GM21576 (cell line): Measurements from ENCODE around the gene LRRC8D.

Source experiments
- ATAC-seq: cut with Tn5 transposase; IDR thresholded peaks from one replicate; pipeline ENCODE4 v1.9.1; 2021; ENCODE audit warnings: mild to moderate bottlenecking, moderate library complexity; ENCODE audit not compliant: unreplicated experiment

LRRC8D gene

DNA sequence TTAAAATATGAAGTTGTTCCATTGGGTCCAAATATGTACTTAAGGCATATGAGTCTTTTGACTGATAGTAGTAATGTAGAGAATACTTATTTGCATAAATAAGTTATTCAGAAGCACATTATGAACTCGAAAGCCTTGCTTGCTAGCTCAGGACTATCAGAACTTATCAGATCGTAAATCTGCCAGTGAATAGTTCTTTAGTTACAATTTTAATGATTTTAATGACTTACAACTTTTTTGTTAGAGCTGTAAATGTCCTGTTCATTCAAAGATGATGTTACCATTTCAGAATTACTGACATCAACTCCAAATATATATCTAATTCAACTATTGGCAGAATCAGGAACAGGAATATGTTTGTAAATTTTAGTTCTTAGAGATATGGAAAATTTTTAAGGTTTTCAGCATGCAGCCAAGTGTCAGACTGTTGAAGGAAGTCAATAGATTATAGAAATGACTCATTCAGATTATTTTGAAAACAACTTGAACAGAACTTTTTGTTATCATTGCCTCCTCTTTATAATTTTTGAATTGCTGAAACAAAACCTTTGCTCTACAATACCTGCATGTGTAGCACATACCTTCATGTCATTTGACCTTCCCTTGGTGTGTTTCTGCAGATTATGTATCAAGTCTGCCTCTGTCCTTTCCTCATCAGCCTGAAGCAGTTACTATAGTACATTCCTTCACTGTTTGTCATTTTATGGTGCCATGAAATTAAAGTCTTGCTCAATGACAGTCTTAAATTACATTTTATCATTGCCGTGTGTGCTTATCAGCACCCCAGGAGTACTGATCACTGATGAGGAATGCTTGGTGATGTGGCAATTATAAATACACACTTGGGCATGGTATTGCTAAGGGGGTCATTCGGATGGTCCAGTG lies 44.9 kb downstream of the LRRC8D start:
- ATAC-seq: no peak

DNA sequence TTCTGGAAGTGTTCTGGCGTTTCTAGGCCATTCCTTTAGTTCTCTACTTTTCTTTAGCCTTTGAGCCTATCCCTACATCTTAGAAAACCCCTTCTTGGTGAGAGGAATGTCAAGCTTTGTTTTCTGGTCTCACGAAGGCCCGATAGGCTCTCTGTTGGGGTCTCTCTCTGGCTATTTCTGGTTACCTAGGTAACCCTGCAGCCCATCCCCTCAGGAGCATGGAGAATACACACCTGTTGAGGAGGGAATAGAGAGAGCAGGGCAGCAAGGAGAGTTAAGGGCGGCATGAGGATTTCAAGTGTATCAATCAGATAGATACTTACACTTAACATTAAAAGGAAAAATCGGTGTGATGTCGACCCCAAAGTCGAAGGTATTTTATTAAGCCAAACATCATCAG lies 45.7 kb downstream of the LRRC8D start:
- ATAC-seq: no peak

DNA sequence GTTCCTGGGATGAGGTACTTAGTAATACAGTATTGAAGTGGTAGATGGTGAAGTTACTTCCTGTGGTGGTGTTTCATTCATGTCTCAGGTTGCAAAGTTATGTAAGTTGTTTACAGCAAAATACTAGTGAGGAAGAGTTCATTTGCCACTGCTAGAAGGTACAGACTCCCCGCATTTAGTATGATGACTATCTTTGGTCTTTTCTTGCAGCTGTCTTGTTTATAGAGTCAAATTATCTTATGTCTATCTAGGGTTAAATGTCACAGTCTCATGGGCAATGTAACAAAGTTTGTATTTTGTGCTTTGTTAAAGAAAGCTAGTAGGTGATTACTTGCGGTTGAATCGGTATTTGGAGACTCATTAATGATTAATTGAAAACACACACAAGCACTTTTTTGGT lies 50.2 kb downstream of the LRRC8D start:
- no peak for ATAC-seq

DNA sequence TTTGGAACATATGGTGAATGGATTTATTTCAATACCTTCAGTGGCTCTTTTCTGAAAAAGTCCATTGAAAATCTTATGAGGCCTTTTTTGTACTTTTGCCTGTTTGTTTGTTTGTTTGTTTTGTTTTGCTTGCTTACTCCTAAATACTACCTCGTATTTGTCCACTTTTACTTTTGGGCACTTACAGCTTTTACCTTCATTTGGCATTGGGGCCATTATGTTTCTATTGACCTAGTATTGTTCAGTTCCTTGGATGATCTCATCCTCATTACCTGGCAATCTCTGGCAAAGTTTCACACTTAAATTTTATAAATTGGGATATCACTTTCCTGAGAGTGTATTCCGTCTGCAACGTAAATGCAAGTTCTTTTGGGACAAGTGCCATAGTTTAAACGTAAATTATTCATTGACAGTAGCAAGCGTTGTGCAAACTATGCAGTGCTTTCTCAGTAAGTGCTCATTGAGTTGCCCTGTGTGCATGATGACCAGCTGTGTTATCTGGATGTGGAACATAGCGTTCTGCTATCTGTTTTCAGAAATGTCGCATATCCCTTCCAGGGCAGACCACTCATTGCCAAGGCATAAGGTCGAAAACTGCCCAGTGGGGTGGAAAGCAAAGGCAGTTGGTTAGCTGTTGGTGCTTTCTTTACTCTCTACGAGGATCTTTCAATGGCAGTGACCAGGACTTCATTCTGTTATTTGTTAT lies 51.1 kb downstream of the LRRC8D start:
- ATAC-seq: no peak

DNA sequence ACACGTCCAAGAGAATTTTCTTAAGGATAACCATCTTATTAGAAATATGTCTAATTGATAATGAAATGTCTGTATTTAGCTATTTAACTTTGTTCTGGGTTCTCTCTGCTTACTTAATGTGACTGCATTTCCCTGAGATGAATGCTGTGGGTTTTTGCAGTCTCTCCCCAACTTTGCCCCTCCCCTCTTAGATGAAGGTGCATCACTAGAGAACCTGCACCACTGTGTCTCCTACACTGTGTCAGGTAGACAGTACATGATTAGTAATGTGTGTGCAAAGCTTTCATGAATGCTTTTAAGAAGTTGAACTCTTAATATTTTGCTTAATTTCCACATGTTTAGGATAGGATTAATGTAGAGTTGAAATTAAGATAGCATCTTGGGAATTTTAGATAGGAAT lies 51.7 kb downstream of the LRRC8D start:
- no peak for ATAC-seq

DNA sequence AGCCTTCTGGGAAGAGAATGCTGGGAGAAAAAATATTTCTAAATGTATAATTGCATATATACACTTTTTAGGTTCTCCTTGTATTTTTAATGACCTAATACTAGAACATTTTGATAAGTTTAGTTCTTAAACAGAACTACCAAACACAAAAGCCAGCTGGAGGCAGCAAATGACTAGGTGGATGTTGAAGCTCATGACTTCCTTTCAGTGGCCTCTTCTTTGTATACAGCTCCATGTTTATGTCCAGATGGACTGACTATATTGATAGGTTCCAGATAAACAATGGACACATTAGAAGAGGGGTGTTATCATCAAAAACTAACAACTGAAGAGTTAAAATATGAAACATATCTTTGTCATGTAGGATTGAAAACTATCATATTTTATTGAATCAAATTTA lies 52.5 kb downstream of the LRRC8D start:
- ATAC-seq: no peak

DNA sequence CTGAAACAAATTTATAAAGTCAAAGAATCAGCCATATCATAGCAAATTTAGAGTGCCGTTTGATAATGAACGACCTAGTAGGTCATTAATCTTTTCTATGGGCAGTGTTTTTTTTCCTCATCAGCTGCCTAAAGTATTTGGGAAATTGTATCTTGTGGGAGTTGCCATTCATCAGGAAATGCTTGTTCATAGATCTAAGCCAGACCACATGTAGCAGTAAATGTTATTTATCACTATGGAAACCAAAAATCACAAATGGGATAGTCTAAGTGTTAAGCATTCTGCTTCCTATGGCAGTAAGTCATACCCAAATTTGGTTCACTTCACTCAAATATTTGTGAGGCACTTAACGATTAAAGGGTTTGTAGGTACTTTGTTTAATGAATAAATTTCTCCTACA lies 52.9 kb downstream of the LRRC8D start:
- ATAC-seq: no peak

DNA sequence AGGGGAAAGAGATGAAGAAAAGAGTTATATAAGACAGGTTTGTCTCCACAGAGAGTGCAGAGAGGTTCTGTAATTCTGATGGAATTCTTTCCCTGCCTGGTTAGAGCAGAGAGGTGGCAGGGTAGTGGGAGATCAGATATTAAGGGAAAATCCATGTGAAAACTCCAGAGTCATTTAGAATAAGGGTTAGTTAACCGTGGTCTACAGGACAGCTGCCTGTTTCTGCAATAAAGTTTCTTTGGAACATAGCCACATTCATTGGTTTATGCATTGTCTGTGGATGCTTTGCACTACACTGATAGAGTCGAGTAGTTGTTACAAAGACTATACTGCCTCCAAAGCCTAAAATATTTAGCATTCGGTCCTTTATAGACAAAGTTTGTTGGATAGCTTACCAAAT lies 55.6 kb downstream of the LRRC8D start:
- ATAC-seq: no peak

DNA sequence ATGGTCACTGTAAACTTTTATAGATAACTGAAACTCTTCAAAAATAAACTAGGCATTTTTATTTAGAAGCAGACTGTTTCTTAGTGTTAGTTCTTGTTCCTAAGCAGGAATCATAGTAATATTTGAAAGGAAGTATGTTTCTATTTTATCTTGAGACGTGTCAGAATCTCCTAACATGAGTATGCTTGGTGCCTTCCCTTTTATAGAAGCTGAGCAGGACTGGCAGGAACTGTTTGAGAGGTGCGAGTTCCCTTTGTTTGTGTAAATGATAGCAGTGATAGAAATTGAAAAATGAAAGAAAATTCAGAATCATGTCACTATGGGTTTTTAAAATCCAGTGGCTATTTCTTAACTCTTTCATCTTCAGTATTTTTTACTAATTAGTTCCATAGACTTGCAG lies 56.9 kb downstream of the LRRC8D start:
- ATAC-seq: no peak

DNA sequence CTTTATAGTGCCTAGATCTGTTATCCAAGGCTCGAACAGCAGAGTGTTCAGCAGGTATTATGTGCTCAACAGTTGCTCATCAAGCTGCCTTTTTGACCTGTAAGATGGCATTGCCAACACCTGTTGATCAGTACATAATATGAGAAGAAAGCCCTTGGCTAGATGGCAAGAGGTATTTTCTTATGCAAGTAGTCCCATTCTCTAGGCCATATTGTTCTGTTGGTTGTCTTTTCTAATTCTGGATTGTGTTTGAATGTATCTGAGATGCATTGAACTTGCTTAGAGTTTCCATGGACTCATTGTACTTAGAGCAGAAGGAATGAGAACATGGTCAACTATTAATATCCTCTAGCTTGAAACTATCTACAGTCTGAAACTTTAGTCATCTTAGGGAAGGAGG lies 57.4 kb downstream of the LRRC8D start:
- no peak for ATAC-seq

DNA sequence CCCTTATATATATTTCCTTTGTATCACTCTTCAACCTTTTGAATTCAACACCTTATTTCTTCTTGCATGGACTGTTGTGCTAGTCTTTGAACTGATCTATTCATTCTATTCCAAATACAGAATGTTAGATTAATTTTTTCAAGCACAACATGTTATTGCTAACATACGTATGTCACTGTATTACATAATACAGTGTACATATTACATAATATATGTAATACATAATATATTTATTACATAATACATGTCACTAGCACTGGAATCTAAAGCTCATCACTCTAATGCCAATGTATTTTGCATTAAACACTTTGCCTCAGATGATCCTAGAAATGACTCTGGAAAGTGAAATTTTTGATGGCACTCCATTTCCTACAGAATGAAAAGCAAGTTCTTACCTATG lies 59.8 kb downstream of the LRRC8D start:
- no peak for ATAC-seq

DNA sequence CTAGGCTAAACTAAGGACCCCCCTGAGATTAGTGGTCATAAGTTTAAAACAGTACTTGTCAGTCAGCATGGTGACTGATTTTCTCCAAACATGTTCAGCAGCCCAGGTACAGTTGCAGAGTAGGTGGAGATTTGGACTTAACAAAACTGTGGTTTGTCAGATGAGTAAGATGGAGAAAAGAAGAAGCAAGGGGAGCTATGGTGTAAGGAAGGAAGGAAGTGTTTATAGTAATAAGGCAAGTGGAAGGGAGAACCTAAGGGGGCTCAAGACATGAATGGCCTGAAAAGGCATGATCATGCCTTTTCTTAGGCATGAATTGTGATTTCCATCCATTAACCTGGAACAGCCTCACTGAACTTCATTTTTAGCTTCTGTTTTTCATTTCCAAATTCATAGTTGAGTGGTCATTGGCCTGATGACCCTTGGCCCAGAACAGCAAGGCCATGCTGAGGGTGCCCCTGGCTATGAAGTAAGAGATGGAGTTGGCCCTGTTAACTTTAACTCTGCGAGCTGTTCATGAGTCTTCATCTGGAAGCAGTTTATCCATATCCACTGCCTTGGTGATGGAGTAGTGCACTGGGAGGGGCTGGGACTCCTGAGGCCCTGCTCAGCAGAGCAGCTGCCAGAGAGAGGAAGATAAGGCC lies 60.7 kb downstream of the LRRC8D start:
- ATAC-seq: no peak

DNA sequence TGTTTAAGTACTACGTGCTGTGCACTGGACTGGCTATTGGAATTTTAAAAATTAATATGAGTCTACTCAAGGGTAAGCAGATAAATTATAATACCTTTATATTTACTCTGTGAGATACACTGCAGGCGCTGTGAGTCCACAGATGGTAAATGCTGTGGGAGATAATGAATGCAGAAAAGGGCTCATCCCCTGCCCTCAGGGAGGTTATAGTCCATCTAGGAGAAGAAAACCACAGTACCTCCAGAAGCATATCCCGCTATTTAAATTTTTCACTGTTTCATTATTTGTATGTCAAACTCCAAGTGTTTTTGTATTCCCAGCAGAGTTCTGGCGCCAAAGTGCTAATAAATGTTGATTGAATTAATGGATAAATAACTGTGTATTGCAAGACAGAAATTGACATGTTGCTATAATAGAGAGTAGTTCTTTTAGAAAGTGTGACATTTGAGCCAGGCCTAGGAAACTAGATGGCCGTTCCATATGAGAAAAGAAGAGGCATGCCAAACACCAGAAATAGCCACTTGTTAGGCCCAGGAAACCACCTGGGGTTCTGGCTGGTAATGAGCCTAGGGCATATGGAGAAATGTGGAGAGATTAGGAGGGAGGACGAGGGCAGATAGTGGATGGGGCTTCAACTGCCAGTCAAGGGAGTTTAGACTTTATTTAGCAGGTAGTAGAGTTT lies 61.7 kb downstream of the LRRC8D start:
- ATAC-seq: no peak

DNA sequence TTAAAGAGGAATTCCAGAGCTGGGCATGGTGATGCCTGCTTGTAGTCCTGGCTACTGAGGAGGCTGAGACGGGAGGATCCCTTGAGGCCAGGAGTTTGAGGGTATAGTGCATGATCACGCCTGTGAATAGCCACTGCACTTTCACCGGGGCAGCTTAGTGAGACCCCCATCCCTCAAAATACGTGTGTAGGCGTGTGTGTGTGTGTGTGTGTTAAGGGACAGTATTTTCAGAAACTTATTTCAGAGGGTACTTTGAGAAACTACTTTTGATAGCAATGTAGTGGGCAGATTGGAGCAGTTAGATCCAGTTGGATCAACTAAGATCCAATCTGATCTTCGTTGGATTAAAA lies 62.2 kb downstream of the LRRC8D start:
- no peak for ATAC-seq

DNA sequence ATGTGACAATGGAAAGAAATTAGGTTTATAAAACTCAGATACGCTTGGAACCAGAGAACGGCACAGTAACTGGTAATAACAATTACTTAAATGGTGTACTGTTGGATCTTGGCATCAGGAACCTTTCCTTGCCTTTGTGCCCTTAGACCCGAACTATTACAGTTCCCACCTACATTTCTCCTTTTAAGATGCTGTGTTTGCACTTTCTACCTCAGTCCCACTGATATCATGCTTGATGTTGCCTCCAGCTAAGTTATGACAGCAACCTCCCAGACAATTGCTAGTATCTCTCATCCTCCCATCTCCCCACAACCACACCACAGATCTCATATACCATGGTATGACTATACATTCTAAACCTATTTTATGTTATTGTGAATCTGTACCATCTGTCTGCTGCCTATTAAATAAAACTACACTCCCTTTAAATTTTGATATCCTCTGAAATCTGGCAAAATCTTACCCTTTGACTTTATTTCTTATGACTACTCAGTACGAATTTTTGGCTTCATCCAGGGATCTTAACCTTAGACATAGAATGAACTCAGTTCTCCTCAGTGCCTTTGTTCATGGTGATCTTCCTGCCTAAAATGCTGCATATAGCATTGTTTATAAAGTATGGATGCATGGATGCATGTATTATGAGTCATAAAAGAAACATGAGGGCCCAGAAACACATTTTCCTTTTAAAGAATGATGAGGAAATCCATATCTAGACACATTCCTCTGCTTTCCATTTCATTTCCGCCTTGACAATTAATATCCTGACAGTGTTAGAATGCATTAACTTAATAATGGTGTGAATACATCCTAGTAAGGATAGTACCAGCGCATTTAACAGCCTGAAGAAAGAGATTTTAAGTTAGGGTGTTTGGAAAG lies 64.1 kb downstream of the LRRC8D start:
- no peak for ATAC-seq

DNA sequence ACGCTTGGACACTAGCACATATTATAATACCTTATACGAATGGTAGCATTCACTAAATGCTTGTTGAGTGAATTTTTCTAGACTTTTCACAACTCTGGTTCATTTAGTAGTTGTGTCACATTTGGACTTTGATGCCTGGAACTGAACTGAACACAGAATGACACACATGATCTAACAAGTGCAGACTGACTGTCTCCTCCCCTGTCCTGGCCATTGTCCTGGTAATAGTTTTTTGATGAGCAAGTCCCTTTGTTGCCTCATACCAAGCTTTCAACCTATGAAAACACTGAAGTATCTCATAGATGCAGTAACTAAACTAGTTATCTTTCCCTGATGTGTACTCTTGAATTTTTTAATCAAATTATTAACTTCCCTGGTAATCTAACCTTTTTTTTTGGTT lies 66.4 kb downstream of the LRRC8D start:
- ATAC-seq: no peak

DNA sequence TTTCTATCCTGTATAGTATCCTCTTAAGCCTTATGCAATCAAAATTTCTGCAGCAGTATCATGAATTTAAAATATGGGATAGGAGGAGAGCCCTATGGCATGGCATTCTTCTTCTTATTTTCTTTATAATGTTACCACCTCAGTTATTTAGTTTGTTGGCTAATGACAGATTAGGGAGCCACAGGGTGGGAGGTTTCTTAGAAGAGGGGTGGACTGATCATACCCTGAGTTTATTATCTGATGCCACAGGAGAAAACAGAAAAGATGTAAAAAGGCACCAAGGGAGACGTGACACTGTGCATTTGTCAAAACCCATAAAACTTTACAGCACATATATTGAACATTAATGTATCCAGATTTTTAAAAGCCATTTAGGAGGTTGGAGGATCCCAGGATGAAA lies 66.9 kb downstream of the LRRC8D start:
- no peak for ATAC-seq

DNA sequence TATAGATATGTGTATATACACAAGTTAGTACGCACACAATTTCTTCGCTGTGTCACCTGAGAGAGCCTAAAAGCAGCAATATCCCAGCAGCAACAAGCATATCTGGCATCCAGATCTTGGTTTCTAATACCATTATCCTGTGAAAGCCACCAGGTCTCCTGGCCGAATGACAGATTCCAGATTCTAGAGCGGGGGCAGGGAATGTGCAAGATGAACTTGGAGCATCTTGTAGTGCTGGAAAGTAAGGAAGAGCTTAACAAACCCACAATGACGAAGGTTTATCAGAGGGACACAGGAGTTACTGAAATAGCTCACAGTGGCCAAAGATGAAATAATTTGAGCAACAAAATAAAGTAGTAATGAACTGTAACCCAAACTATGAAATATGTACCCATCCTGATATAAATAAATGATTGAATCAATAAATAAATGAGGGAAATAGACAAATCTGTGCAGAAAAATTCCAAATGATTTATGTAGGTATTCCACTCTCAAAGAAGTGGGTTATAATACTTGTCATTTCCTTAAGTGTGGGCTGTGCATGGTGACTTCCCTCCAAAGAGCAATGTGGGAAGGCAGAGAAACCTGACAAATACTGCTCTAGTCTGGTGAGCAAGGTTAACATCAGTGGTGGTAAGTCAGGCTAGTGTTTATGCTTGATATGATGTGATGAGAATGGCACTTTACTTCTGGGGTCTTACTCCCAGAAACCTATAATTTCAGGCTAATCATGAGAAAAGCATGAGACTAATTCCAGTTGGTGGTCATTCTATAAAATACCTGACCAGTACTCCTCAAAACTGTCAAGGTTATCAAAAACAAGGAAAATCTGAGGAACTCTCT lies 67.9 kb downstream of the LRRC8D start:
- ATAC-seq: no peak

DNA sequence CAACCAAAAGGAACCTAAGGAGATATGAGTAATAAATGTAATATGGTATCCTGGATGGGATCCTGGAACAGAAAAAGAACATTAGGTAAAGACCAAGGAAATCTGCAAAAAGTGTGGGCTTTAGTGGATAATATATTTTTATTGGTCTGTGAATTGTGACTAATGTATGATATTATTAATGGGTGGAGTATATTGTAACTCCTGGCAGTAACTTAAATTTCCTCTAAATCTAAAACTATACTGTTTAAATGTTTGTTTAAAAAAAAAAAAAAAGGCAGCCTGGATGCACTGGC lies 68.4 kb downstream of the LRRC8D start:
- ATAC-seq: no peak
